HepG2 (cell line): Measurements from ENCODE around the gene SLC44A4. TPM values are rescaled to one million over a fixed set of nuclear protein-coding genes. Genes with fewer than 3 reads are reported as not detected.

Source experiments
- ISL2 ChIP-seq: sonication (generic); formaldehyde crosslinking; IDR thresholded peaks from 2 replicates; pipeline ENCODE4 v1.5.0; 2020; ENCODE audit warnings: missing genetic modification reagents
- KAT8 ChIP-seq: IDR thresholded peaks from 2 replicates; pipeline ENCODE4 v1.6.1; 2016; ENCODE audit warnings: missing genetic modification reagents, missing compliant biosample characterization
- KDM5A ChIP-seq: fragments of 200-600 bp; sonication (generic); IDR thresholded peaks from 2 replicates; pipeline ENCODE4 v1.7.0; 2018; ENCODE audit warnings: antibody characterized with exemption, mild to moderate bottlenecking, low read length, borderline replicate concordance
- KLF6 ChIP-seq: IDR thresholded peaks from 2 replicates; pipeline ENCODE4 v1.8.0; 2016; ENCODE audit warnings: missing biosample characterization, missing genetic modification reagents
- MLLT10 ChIP-seq: sonication (generic); formaldehyde crosslinking; IDR thresholded peaks from 2 replicates; pipeline ENCODE4 v1.4.0; 2020; ENCODE audit warnings: missing genetic modification reagents
- RBFOX2 ChIP-seq: fragments of 200-400 bp; formaldehyde crosslinking; IDR thresholded peaks from 2 replicates; pipeline ENCODE4 v1.6.1; 2017; ENCODE audit warnings: low read depth, mild to moderate bottlenecking, low read length
- SAP130 ChIP-seq: IDR thresholded peaks from 2 replicates; pipeline ENCODE4 v1.6.1; 2016; ENCODE audit warnings: low read depth
- ZBTB26 ChIP-seq: IDR thresholded peaks from 2 replicates; pipeline ENCODE4 v1.6.1; 2016; ENCODE audit warnings: missing compliant biosample characterization, missing genetic modification reagents, borderline replicate concordance
- ZNF329 ChIP-seq: sonication (generic); formaldehyde crosslinking; IDR thresholded peaks from 2 replicates; pipeline ENCODE4 v1.9.0; 2021; ENCODE audit warnings: low read depth, mild to moderate bottlenecking, missing genetic modification reagents
- ZSCAN9 ChIP-seq: IDR thresholded peaks from 2 replicates; pipeline ENCODE4 v1.6.1; 2016; ENCODE audit warnings: borderline replicate concordance
- polyA plus RNA-seq, 8 experiments: library from polyadenylated mRNA; depleted of rRNA in 3 of 8; stranded (reverse) in 7 of 8; unstranded in 1 of 8; fragments of >200 nt; fragmentation: Illumina TruSeq in 4 of 8; extraction: Trizol in 4 of 8; gene quantifications; 2 replicates each; pipeline versions ENCODE4 v1.2.1 to v1.2.3, GENCODE V29; 2011 to 2016; ENCODE audit warnings: low read depth in 4 of 8, missing spikeins in 1 of 8, mixed read lengths in 1 of 8; ENCODE audit not compliant: insufficient read depth in 1 of 8
- total RNA-seq, 5 experiments: library from RNA; depleted of rRNA; stranded (reverse); fragments of >200 nt; fragmentation: Illumina TruSeq; extraction: Trizol; gene quantifications; 2 replicates each; pipeline ENCODE4 v1.2.3, GENCODE V29; 2016; ENCODE audit warnings: low read depth in 1 of 5
- TF ChIP-seq, protein P1 (sequence below): sonication (generic); formaldehyde crosslinking; IDR thresholded peaks from 2 replicates; pipeline ENCODE4 v1.4.0; 2020; ENCODE audit warnings: missing genetic modification reagents
- TF ChIP-seq, protein P2 (sequence below): sonication (generic); formaldehyde crosslinking; IDR thresholded peaks from 2 replicates; pipeline ENCODE4 v1.4.0; 2020; ENCODE audit warnings: missing genetic modification reagents
- TF ChIP-seq, protein P3 (sequence below): sonication (generic); formaldehyde crosslinking; IDR thresholded peaks from 2 replicates; pipeline ENCODE4 v1.9.0; 2021; ENCODE audit warnings: missing genetic modification reagents, mild to moderate bottlenecking, borderline replicate concordance

The SLC44A4 gene
- total and polyA plus RNA-seq, 2 of the 13 experiments (the other 11 are each of a cell fraction or from before 2014, with no cell fraction given), result 3.5 to 5.9 TPM

DNA sequence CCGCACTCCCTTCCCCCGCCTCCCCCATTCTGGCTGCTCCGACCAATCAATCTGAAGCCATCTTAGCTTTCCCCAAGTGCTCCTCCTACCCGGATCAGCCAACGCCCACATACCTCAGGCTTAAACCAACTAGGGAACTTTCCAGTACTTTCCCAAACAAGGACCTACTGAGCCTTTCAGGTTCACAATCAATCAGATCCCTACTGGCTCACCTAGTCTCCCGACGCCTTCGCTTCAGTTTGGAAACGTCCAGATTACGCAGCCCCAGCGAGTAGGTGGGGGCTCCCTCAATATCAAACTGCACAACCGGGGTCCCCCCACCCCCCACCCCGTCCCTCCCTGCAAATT, 64.1 kb downstream of the SLC44A4 start (continued):
- TF ChIP-seq ZBTB26 (CRISPR knock-in tag) (peak; percentile 33; the same call in 1 of the 2 replicates), ZNF329 (no peak), MLLT10 (no peak), KAT8 (CRISPR knock-in tag) (peak; percentile 27; the same call in 1 of the 2 replicates), SAP130 (peak; percentile 64), KDM5A (no peak; the same call in 1 of the 2 replicates), KLF6 (CRISPR knock-in tag) (peak; percentile 55; the same call in 1 of the 2 replicates), ISL2 (CRISPR knock-in tag) (peak; percentile 51), ZSCAN9 (peak; percentile 65; the same call in 1 of the 2 replicates), RBFOX2 (no peak)
- TF ChIP-seq, protein P1, sequence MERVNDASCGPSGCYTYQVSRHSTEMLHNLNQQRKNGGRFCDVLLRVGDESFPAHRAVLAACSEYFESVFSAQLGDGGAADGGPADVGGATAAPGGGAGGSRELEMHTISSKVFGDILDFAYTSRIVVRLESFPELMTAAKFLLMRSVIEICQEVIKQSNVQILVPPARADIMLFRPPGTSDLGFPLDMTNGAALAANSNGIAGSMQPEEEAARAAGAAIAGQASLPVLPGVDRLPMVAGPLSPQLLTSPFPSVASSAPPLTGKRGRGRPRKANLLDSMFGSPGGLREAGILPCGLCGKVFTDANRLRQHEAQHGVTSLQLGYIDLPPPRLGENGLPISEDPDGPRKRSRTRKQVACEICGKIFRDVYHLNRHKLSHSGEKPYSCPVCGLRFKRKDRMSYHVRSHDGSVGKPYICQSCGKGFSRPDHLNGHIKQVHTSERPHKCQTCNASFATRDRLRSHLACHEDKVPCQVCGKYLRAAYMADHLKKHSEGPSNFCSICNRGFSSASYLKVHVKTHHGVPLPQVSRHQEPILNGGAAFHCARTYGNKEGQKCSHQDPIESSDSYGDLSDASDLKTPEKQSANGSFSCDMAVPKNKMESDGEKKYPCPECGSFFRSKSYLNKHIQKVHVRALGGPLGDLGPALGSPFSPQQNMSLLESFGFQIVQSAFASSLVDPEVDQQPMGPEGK (CRISPR knock-in tag), result peak; percentile 43; the same call in 1 of the 2 replicates
- TF ChIP-seq, protein P2, sequence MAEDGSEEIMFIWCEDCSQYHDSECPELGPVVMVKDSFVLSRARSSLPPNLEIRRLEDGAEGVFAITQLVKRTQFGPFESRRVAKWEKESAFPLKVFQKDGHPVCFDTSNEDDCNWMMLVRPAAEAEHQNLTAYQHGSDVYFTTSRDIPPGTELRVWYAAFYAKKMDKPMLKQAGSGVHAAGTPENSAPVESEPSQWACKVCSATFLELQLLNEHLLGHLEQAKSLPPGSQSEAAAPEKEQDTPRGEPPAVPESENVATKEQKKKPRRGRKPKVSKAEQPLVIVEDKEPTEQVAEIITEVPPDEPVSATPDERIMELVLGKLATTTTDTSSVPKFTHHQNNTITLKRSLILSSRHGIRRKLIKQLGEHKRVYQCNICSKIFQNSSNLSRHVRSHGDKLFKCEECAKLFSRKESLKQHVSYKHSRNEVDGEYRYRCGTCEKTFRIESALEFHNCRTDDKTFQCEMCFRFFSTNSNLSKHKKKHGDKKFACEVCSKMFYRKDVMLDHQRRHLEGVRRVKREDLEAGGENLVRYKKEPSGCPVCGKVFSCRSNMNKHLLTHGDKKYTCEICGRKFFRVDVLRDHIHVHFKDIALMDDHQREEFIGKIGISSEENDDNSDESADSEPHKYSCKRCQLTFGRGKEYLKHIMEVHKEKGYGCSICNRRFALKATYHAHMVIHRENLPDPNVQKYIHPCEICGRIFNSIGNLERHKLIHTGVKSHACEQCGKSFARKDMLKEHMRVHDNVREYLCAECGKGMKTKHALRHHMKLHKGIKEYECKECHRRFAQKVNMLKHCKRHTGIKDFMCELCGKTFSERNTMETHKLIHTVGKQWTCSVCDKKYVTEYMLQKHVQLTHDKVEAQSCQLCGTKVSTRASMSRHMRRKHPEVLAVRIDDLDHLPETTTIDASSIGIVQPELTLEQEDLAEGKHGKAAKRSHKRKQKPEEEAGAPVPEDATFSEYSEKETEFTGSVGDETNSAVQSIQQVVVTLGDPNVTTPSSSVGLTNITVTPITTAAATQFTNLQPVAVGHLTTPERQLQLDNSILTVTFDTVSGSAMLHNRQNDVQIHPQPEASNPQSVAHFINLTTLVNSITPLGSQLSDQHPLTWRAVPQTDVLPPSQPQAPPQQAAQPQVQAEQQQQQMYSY (CRISPR knock-in tag), result no peak
- TF ChIP-seq, protein P3, sequence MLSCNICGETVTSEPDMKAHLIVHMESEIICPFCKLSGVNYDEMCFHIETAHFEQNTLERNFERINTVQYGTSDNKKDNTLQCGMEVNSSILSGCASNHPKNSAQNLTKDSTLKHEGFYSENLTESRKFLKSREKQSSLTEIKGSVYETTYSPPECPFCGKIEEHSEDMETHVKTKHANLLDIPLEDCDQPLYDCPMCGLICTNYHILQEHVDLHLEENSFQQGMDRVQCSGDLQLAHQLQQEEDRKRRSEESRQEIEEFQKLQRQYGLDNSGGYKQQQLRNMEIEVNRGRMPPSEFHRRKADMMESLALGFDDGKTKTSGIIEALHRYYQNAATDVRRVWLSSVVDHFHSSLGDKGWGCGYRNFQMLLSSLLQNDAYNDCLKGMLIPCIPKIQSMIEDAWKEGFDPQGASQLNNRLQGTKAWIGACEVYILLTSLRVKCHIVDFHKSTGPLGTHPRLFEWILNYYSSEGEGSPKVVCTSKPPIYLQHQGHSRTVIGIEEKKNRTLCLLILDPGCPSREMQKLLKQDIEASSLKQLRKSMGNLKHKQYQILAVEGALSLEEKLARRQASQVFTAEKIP, result no peak
